CD1c-positive myeloid dendritic cell (primary cell): ENCODE results near the gene PDE4D.
A peak's percentile ranks its signal among the peaks of the same experiment; 100 is the strongest.

Experiments
- DNase-seq: peaks from one replicate; pipeline ENCODE4 v3.0.0-alpha.2; 2016; ENCODE audit errors: extremely low spot score

Gene PDE4D

GRCh38 chr5:59838989-59839388 lies 54.5 kb downstream of the PDE4D start:
- DNase-seq = no peak

- no peak for DNase-seq
Observed at GRCh38 chr5:59838067-59838466, 55.5 kb downstream of the PDE4D start.

- DNase-seq = no peak
Observed at GRCh38 chr5:59837071-59837470, 56.5 kb downstream of the PDE4D start.

- no peak for DNase-seq
Observed at GRCh38 chr5:59835800-59836199, 57.7 kb downstream of the PDE4D start.

- DNase-seq = no peak
Observed at GRCh38 chr5:59833448-59833847, 60.1 kb downstream of the PDE4D start.

- no peak for DNase-seq
Observed at GRCh38 chr5:59832577-59833301, 60.8 kb downstream of the PDE4D start.

- no peak for DNase-seq
Observed at GRCh38 chr5:59831326-59832010, 62.1 kb downstream of the PDE4D start.

GRCh38 chr5:59830536-59831200 lies 62.9 kb downstream of the PDE4D start:
- DNase-seq = no peak

- DNase-seq = no peak
Observed at GRCh38 chr5:59829922-59830321, 63.6 kb downstream of the PDE4D start.

GRCh38 chr5:59829386-59829785 lies 64.1 kb downstream of the PDE4D start:
- no peak for DNase-seq

- no peak for DNase-seq
Observed at GRCh38 chr5:59828623-59829022, 64.9 kb downstream of the PDE4D start.

- DNase-seq = no peak
Observed at GRCh38 chr5:59826996-59827395, 66.5 kb downstream of the PDE4D start.

- no peak for DNase-seq
Observed at GRCh38 chr5:59823420-59823819, 70.1 kb downstream of the PDE4D start.

GRCh38 chr5:59819806-59820205 lies 73.7 kb downstream of the PDE4D start:
- no peak for DNase-seq

- DNase-seq = no peak
Observed at GRCh38 chr5:59817536-59817935, 76.0 kb downstream of the PDE4D start.

- DNase-seq = no peak
Observed at GRCh38 chr5:59816654-59817300, 76.7 kb downstream of the PDE4D start.

GRCh38 chr5:59814537-59814872 lies 79.0 kb downstream of the PDE4D start:
- DNase-seq = no peak

- DNase-seq = peak; percentile 75
Observed at GRCh38 chr5:59813761-59814536, 79.6 kb downstream of the PDE4D start.

GRCh38 chr5:59810041-59810440 lies 83.5 kb downstream of the PDE4D start:
- peak; percentile 87 for DNase-seq

GRCh38 chr5:59807806-59808205 lies 85.7 kb downstream of the PDE4D start:
- no peak for DNase-seq

GRCh38 chr5:59800347-59800893 lies 93.1 kb downstream of the PDE4D start:
- no peak for DNase-seq
